SK-N-MC (cell line): ENCODE measurements around the gene MIXL1.
"Not testable (repeated sequence)": the region's sequence is repeated elsewhere in the genome, so short reads cannot be mapped to it uniquely, and the experiment has no call there.

Source experiments
- DNase-seq: peaks from one replicate; pipeline ENCODE4 v3.0.0-alpha.2; 2011; ENCODE audit warnings: low read depth, low spot score
- H3K27ac ChIP-seq: fragments of 200-600 bp; sonication (generic); 2 replicates; pipeline ENCODE4 v1.5.1; 2016; ENCODE audit warnings: mixed run types
- H3K36me3 ChIP-seq: fragments of 200-600 bp; sonication (generic); 2 replicates; pipeline ENCODE4 v1.6.1; 2017; ENCODE audit warnings: antibody characterized with exemption, low read length, mixed read lengths; ENCODE audit not compliant: insufficient read depth
- H3K4me3 ChIP-seq: fragments of 200-600 bp; sonication (generic); 2 replicates; pipeline ENCODE4 v1.5.1; 2016
- H3K9ac ChIP-seq: fragments of 200-600 bp; sonication (generic); 2 replicates; pipeline ENCODE4 v1.8.0; 2017; ENCODE audit warnings: mixed run types, mixed read lengths; ENCODE audit not compliant: insufficient read length
- H3K9me3 ChIP-seq: fragments of 200-600 bp; sonication (generic); 2 replicates; pipeline ENCODE4 v1.6.1; 2017; ENCODE audit warnings: low read depth, mild to moderate bottlenecking, antibody characterized with exemption, low read length, moderate library complexity, mixed read lengths
- EZH2 ChIP-seq: fragments of 200-600 bp; sonication (generic); IDR thresholded peaks from one replicate; pipeline ENCODE4 v1.6.1; 2017; ENCODE audit warnings: antibody characterized with exemption
- FOXP2 ChIP-seq: optimal IDR thresholded peaks from 2 replicates; pipeline ENCODE3; 2011; ENCODE audit warnings: mild to moderate bottlenecking, moderate library complexity; ENCODE audit not compliant: insufficient read depth; ENCODE audit errors: extremely low read length, control extremely low read depth
- POLR2AphosphoS5 ChIP-seq: IDR thresholded peaks from 2 replicates; pipeline ENCODE4 v1.6.1; 2012; ENCODE audit warnings: mild to moderate bottlenecking, low read depth, low read length, borderline replicate concordance

MIXL1 gene

GRCh38 chr1:226253933-226254332 is 30.5 kb downstream of the MIXL1 start:
- Histone ChIP-seq H3K9ac (no peak overlapping the region), H3K27ac (no peak overlapping the region), H3K36me3 (peaks cover 19% of the 10 kb centered on the region), H3K4me3 (no peak overlapping the region), H3K9me3 (no peaks in the 10 kb centered on the region)
- no peak for DNase-seq
- TF ChIP-seq EZH2 (no peak), FOXP2 (no peak), POLR2AphosphoS5 (no peak)

DNA sequence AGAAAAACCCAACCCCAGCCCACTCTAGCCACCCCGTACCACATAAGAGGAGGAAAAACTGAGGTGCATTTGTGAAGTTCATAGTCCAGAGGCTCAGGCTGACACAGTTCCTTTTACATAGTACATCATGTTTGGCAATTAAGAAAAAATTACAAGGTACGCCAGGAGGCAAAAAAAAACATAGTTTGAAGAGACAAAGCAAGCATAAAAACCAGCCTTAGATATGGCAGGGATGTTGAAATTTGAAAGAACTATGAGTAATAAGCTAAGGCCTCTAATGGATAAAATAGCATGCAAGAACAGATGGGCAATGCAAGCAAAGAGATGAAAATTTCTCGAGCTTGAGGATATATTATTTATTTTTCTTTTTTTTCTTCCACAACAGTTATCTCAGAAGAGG is 31.9 kb downstream of the MIXL1 start:
- TF ChIP-seq FOXP2 (no peak), POLR2AphosphoS5 (no peak), EZH2 (no peak)
- H3K36me3 ChIP-seq: peaks cover 17% of the 10 kb centered on the region
- DNase-seq: no peak
- H3K27ac ChIP-seq: peak overlapping the region; percentile 35; the same call in 1 of the 2 replicates
- H3K9ac ChIP-seq: no peak overlapping the region
- H3K9me3 ChIP-seq: no peaks in the 10 kb centered on the region
- H3K4me3 ChIP-seq: no peak overlapping the region

DNA sequence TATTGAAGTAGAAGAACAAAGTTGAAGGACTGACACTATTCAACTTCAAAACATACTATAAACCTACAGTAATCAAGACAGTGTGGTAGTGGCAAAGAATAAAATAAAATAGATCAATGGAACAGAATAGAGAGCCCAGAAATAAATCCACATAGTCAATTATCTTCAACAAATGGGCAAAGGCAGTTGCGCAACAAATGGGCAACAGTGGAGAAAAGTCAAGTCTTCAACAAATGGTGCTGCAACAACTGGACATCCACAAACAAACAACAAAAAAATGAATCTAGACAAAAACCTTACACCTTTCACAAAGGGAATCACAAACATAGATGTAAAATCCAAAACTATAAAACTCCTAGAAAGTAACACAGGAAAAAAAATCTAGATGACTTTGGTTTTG is 38.4 kb downstream of the MIXL1 start:
- Histone ChIP-seq H3K27ac (no peak overlapping the region), H3K9me3 (peaks cover 7% of the 10 kb centered on the region; the same call in 1 of the 2 replicates), H3K36me3 (peaks cover 62% of the 10 kb centered on the region), H3K9ac (no peak overlapping the region), H3K4me3 (no peak overlapping the region)
- DNase-seq: no peak
- TF ChIP-seq FOXP2: no peak
- TF ChIP-seq EZH2: no peak
- TF ChIP-seq POLR2AphosphoS5: no peak

DNA sequence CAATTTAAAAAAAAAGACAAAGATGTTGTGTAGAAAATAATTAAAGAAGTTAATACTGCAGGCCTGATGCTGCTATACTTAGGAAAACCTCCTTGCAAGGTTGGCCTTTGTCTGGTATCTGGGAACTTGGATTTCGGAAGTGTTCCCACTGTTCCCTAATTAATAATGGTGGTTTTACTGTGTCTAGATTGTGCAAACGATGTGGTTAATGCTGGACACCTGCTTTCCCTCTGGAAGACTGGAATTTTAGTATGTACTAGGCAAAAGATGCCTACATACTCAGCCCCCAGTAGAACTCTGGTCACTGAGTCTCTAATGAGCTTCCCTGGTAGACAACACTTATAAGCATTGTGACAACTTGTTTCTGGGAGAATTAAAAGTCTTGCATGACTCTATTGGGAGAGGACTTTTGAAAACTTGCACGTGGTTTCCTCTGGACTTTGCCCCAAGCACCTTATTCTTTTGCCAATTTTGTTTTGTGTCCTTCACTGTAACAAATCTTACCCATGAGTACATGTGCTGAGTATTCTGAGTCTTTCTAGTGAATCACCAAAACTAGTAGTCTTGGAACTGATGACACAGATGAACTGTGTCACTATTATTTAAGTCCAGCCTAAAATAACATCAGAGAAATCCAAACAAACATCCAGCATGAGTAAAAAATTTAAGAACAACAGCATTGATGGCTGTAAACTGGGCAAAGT is 45.1 kb downstream of the MIXL1 start:
- Histone ChIP-seq H3K9me3 (no peaks in the 10 kb centered on the region), H3K4me3 (no peak overlapping the region), H3K9ac (no peak overlapping the region), H3K36me3 (peaks cover 23% of the 10 kb centered on the region; the same call in 1 of the 2 replicates), H3K27ac (peak overlapping the region; percentile 8; the same call in 1 of the 2 replicates)
- TF ChIP-seq POLR2AphosphoS5 (no peak), EZH2 (no peak), FOXP2 (no peak)
- DNase-seq: no peak

GRCh38 chr1:226272233-226272902 is 48.9 kb downstream of the MIXL1 start:
- H3K9ac ChIP-seq, H3K9me3 ChIP-seq, H3K4me3 ChIP-seq, H3K27ac ChIP-seq, DNase-seq: not testable (repeated sequence)
- peaks cover 31% of the 10 kb centered on the region for H3K36me3 ChIP-seq

GRCh38 chr1:226274138-226274537 is 50.7 kb downstream of the MIXL1 start:
- Histone ChIP-seq H3K9me3 (no peaks in the 10 kb centered on the region), H3K4me3 (no peak overlapping the region), H3K27ac (no peak overlapping the region), H3K9ac (no peak overlapping the region), H3K36me3 (peaks cover 31% of the 10 kb centered on the region)
- no peak for DNase-seq
- TF ChIP-seq FOXP2 (no peak), EZH2 (no peak), POLR2AphosphoS5 (no peak)

- Histone ChIP-seq H3K4me3 (no peak overlapping the region), H3K27ac (no peak overlapping the region), H3K9me3 (no peaks in the 10 kb centered on the region), H3K9ac (no peak overlapping the region), H3K36me3 (peaks cover 33% of the 10 kb centered on the region)
- TF ChIP-seq POLR2AphosphoS5 (no peak), FOXP2 (no peak), EZH2 (no peak)
- no peak for DNase-seq
Measured at GRCh38 chr1:226276077-226276682, 52.7 kb downstream of the MIXL1 start.
